Neural progenitor cell (in vitro differentiated cells): ENCODE data around the gene TARS1. TPM values are rescaled to one million over a fixed set of nuclear protein-coding genes. Genes with fewer than 3 reads are reported as not detected.

Experiments used
- DNase-seq: peaks from one replicate; pipeline ENCODE4 v3.0.0-alpha.2; 2016; ENCODE audit warnings: low spot score
- H2AFZ ChIP-seq: fragments of 200-600 bp; sonication (generic); replicated peaks from 2 replicates; pipeline ENCODE4 v1.6.1; 2016; ENCODE audit warnings: antibody characterized with exemption
- H3F3A ChIP-seq: fragments of 200-600 bp; sonication (generic); 2 replicates; pipeline ENCODE4 v1.6.1; 2016; ENCODE audit warnings: antibody characterized with exemption, low read depth
- H3K27ac ChIP-seq: fragments of 200-600 bp; sonication (generic); 2 replicates; pipeline ENCODE4 v1.5.1; 2016; ENCODE audit warnings: mild to moderate bottlenecking
- H3K27me3 ChIP-seq: fragments of 200-600 bp; sonication (generic); 2 replicates; pipeline ENCODE4 v1.6.1; 2016; ENCODE audit warnings: mild to moderate bottlenecking, moderate library complexity
- H3K36me3 ChIP-seq: fragments of 200-600 bp; sonication (generic); 2 replicates; pipeline ENCODE4 v1.5.1; 2016
- H3K4me1 ChIP-seq: fragments of 200-600 bp; sonication (generic); 2 replicates; pipeline ENCODE4 v1.6.1; 2016; ENCODE audit warnings: mixed run types
- H3K4me2 ChIP-seq: fragments of 200-600 bp; sonication (generic); 2 replicates; pipeline ENCODE4 v1.6.1; 2016
- H3K4me3 ChIP-seq: fragments of 200-600 bp; sonication (generic); 2 replicates; pipeline ENCODE4 v1.5.1; 2016
- H3K79me2 ChIP-seq: fragments of 200-600 bp; sonication (generic); 2 replicates; pipeline ENCODE4 v1.6.1; 2016; ENCODE audit warnings: low read depth
- H3K9ac ChIP-seq: fragments of 200-600 bp; sonication (generic); 2 replicates; pipeline ENCODE4 v1.6.1; 2016
- H3K9me3 ChIP-seq: fragments of 200-600 bp; sonication (generic); 2 replicates; pipeline ENCODE4 v1.5.1; 2016; ENCODE audit warnings: low read depth
- H4K20me1 ChIP-seq: fragments of 200-600 bp; sonication (generic); 2 replicates; pipeline ENCODE4 v1.6.1; 2016; ENCODE audit warnings: low read depth
- H3K27ac Mint-ChIP-seq: 3 replicates; pipeline ENCODE4 v1.8.0; 2021; ENCODE audit warnings: mixed read lengths
- H3K27me3 Mint-ChIP-seq: 2 replicates; pipeline ENCODE4 v1.8.0; 2022; ENCODE audit warnings: low read depth, mild to moderate bottlenecking, inconsistent platforms, moderate library complexity, mixed read lengths; ENCODE audit not compliant: insufficient read depth
- H3K36me3 Mint-ChIP-seq: 3 replicates; pipeline ENCODE4 v1.8.0; 2021; ENCODE audit warnings: mixed read lengths
- H3K4me1 Mint-ChIP-seq: 3 replicates; pipeline ENCODE4 v1.8.0; 2021; ENCODE audit warnings: mixed read lengths
- H3K4me3 Mint-ChIP-seq: 3 replicates; pipeline ENCODE4 v1.8.0; 2021; ENCODE audit warnings: mild to moderate bottlenecking, moderate library complexity, mixed read lengths
- H3K9me3 Mint-ChIP-seq: 3 replicates; pipeline ENCODE4 v1.8.0; 2020; ENCODE audit warnings: mixed read lengths
- EZH2 ChIP-seq: fragments of 200-600 bp; sonication (generic); IDR thresholded peaks from 2 replicates; pipeline ENCODE4 v1.6.1; 2017; ENCODE audit warnings: antibody characterized with exemption, mild to moderate bottlenecking, moderate library complexity
- EZH2phosphoT487 ChIP-seq: fragments of 200-600 bp; sonication (generic); IDR thresholded peaks from 2 replicates; pipeline ENCODE4 v1.6.1; 2017; ENCODE audit warnings: antibody characterized with exemption
- total RNA-seq: library from RNA; depleted of rRNA; stranded (reverse); fragments of >200 nt; gene quantifications from 2 replicates; pipeline ENCODE4 v1.2.3, GENCODE V29; 2015; ENCODE audit warnings: low replicate concordance
- TF ChIP-seq, protein P1 (sequence below): fragments of 200-600 bp; sonication (generic); IDR thresholded peaks from 2 replicates; pipeline ENCODE4 v1.5.1; 2017; ENCODE audit warnings: antibody characterized with exemption, mild to moderate bottlenecking

TARS1 gene
- total RNA-seq, 1 donor from 2014 or later = 123 TPM

DNA sequence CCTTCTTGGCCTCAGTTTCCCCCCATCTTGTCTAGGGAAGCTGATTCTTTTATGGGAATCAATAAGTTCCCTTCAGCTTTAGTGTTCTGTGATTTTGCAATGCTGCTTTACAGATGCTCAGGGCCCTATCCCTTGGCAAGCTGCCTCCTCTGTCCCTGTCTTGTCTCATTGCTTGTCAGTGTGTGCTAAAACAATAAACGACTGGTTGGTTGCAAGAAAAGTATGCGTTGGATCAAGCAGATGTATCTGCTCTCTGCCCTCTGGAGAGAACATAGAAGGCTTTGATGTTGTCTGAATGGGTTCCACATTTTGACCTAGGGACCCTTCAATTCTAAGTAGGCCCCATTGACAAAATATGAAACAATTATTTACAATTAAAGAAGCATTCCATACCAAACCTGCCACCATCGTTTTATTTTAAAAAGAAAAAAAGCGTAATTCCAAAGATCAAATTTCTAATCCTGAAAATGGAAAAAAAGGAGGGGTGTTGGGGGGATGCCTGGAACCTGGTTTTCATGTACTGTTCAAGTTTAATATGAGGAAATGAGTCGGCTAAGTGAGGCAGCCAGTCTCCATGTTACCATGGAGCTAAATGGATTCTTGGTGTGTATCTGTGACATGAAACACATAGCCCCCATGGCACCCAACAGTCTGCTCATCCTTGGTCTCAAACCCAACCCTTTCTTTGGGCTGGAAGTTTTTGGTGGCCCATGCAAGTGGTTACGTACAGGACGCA lies 31.2 kb upstream of the TARS1 start:
- no peak overlapping the region for H3K4me2 ChIP-seq
- H2AFZ ChIP-seq = no peak overlapping the region
- H3K4me3 ChIP-seq = no peak overlapping the region
- no peak overlapping the region for H3K4me3 Mint-ChIP-seq
- H3K36me3 ChIP-seq = no peaks in the 10 kb centered on the region
- no peaks in the 10 kb centered on the region for H3K27me3 ChIP-seq
- TF ChIP-seq EZH2 = no peak
- no peak for TF ChIP-seq EZH2phosphoT487
- TF ChIP-seq, protein P1, sequence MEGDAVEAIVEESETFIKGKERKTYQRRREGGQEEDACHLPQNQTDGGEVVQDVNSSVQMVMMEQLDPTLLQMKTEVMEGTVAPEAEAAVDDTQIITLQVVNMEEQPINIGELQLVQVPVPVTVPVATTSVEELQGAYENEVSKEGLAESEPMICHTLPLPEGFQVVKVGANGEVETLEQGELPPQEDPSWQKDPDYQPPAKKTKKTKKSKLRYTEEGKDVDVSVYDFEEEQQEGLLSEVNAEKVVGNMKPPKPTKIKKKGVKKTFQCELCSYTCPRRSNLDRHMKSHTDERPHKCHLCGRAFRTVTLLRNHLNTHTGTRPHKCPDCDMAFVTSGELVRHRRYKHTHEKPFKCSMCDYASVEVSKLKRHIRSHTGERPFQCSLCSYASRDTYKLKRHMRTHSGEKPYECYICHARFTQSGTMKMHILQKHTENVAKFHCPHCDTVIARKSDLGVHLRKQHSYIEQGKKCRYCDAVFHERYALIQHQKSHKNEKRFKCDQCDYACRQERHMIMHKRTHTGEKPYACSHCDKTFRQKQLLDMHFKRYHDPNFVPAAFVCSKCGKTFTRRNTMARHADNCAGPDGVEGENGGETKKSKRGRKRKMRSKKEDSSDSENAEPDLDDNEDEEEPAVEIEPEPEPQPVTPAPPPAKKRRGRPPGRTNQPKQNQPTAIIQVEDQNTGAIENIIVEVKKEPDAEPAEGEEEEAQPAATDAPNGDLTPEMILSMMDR = no peak
- no peaks in the 10 kb centered on the region for H3K36me3 Mint-ChIP-seq
- no peak overlapping the region for H3K27ac Mint-ChIP-seq
- H3K27me3 Mint-ChIP-seq = no peaks in the 10 kb centered on the region
- peaks cover 8% of the 10 kb centered on the region for H3K4me1 ChIP-seq
- H3K4me1 Mint-ChIP-seq = peaks cover 5% of the 10 kb centered on the region
- H3K9ac ChIP-seq = no peak overlapping the region
- no peak for DNase-seq
- no peaks in the 10 kb centered on the region for H3K9me3 ChIP-seq
- no peaks in the 10 kb centered on the region for H3K9me3 Mint-ChIP-seq
- H3K79me2 ChIP-seq = no peaks in the 10 kb centered on the region
- H3F3A ChIP-seq = no peaks in the 10 kb centered on the region
- no peak overlapping the region for H3K27ac ChIP-seq
- H4K20me1 ChIP-seq = no peaks in the 10 kb centered on the region

GRCh38 chr5:33410221-33410620 lies 30.5 kb upstream of the TARS1 start:
- Mint-ChIP-seq H3K4me3 (no peak overlapping the region), H3K27ac (no peak overlapping the region), H3K9me3 (no peaks in the 10 kb centered on the region), H3K4me1 (peaks cover 5% of the 10 kb centered on the region), H3K36me3 (no peaks in the 10 kb centered on the region), H3K27me3 (no peaks in the 10 kb centered on the region)
- no peak overlapping the region for H3K4me2 ChIP-seq
- H3K36me3 ChIP-seq = no peaks in the 10 kb centered on the region
- H3K9me3 ChIP-seq = no peaks in the 10 kb centered on the region
- H3K79me2 ChIP-seq = no peaks in the 10 kb centered on the region
- no peak overlapping the region for H3K27ac ChIP-seq
- no peak overlapping the region for H2AFZ ChIP-seq
- no peaks in the 10 kb centered on the region for H3K27me3 ChIP-seq
- TF ChIP-seq EZH2 = no peak
- no peak for TF ChIP-seq EZH2phosphoT487
- TF ChIP-seq, protein P1 = no peak
- no peak overlapping the region for H3K9ac ChIP-seq
- DNase-seq = no peak
- H3F3A ChIP-seq = no peaks in the 10 kb centered on the region
- no peaks in the 10 kb centered on the region for H4K20me1 ChIP-seq
- peaks cover 8% of the 10 kb centered on the region for H3K4me1 ChIP-seq
- H3K4me3 ChIP-seq = no peak overlapping the region

- Mint-ChIP-seq H3K9me3 (no peaks in the 10 kb centered on the region), H3K36me3 (no peaks in the 10 kb centered on the region), H3K4me1 (no peaks in the 10 kb centered on the region), H3K4me3 (no peak overlapping the region), H3K27me3 (no peaks in the 10 kb centered on the region), H3K27ac (no peak overlapping the region)
- TF ChIP-seq EZH2 (no peak), EZH2phosphoT487 (no peak)
- TF ChIP-seq, protein P1 = no peak
- Histone ChIP-seq H3K9me3 (no peaks in the 10 kb centered on the region), H3K4me1 (peaks cover 2% of the 10 kb centered on the region), H3F3A (no peaks in the 10 kb centered on the region), H3K27ac (no peak overlapping the region), H3K79me2 (no peaks in the 10 kb centered on the region), H3K36me3 (no peaks in the 10 kb centered on the region), H2AFZ (no peak overlapping the region), H3K27me3 (no peaks in the 10 kb centered on the region), H4K20me1 (no peaks in the 10 kb centered on the region), H3K4me3 (no peak overlapping the region), H3K9ac (no peak overlapping the region), H3K4me2 (no peak overlapping the region)
- no peak for DNase-seq
These were observed 29.3 kb upstream of the TARS1 start for GRCh38 chr5:33411498-33411897.
